Calu3 (cell line): ENCODE results near the gene CMTM1. TPM values are rescaled to one million over a fixed set of nuclear protein-coding genes. Genes with fewer than 3 reads are reported as not detected.
A peak's percentile ranks its signal among the peaks of the same experiment; 100 is the strongest.

ENCODE experiments used
- BruUV-seq: library from RNA; stranded (reverse); fragments of 400-500 nt; replicated peaks from 2 replicates; lab custom pipeline; 2021; lab: Mats Ljungman, UMichigan
- CTCF ChIA-PET: fragments of 300-600 bp; sonication (Branson Sonifier 250); formaldehyde crosslinking; loops from one replicate; lab custom pipeline; 2022; ENCODE audit warnings: antibody characterized with exemption; lab: Charles Lee
- DNase-seq: peaks from one replicate; pipeline ENCODE4 v3.0.0; 2022
- H3K27ac Mint-ChIP-seq: one replicate; pipeline ENCODE4 v1.8.0; 2022; ENCODE audit warnings: mixed read lengths; ENCODE audit not compliant: unreplicated experiment
- H3K27me3 Mint-ChIP-seq: one replicate; pipeline ENCODE4 v1.8.0; 2022; ENCODE audit warnings: mixed read lengths; ENCODE audit not compliant: unreplicated experiment
- H3K36me3 Mint-ChIP-seq: one replicate; pipeline ENCODE4 v1.8.0; 2022; ENCODE audit warnings: mild to moderate bottlenecking, moderate library complexity, mixed read lengths; ENCODE audit not compliant: insufficient read depth, unreplicated experiment
- H3K4me1 Mint-ChIP-seq: one replicate; pipeline ENCODE4 v1.8.0; 2022; ENCODE audit warnings: mild to moderate bottlenecking, low read depth, mixed read lengths; ENCODE audit not compliant: unreplicated experiment
- H3K4me3 Mint-ChIP-seq: one replicate; pipeline ENCODE4 v1.8.0; 2022; ENCODE audit warnings: mild to moderate bottlenecking, low read depth, moderate library complexity, mixed read lengths; ENCODE audit not compliant: unreplicated experiment
- H3K9me3 Mint-ChIP-seq: one replicate; pipeline ENCODE4 v1.8.0; 2022; ENCODE audit warnings: low read depth, mixed read lengths; ENCODE audit not compliant: unreplicated experiment
- intact Hi-C: fragments of 100-400 bp; cut with micrococcal nuclease; formaldehyde crosslinking; loops from one replicate; pipeline ENCODE4 v1.10.0; 2022; ENCODE audit not compliant: unreplicated experiment
- total RNA-seq: library from RNA; stranded (reverse); gene quantifications from 2 replicates; pipeline ENCODE4 v1.2.3, GENCODE V29; 2022
- TF ChIP-seq, protein P1 (sequence below): fragments of 200-600 bp; IDR thresholded peaks from one replicate; pipeline ENCODE4 v1.8.0; 2022; ENCODE audit warnings: antibody characterized with exemption; ENCODE audit not compliant: unreplicated experiment

CMTM1 gene
- total RNA-seq, 1 experiment from 2014 or later: 72.1 TPM

DNA sequence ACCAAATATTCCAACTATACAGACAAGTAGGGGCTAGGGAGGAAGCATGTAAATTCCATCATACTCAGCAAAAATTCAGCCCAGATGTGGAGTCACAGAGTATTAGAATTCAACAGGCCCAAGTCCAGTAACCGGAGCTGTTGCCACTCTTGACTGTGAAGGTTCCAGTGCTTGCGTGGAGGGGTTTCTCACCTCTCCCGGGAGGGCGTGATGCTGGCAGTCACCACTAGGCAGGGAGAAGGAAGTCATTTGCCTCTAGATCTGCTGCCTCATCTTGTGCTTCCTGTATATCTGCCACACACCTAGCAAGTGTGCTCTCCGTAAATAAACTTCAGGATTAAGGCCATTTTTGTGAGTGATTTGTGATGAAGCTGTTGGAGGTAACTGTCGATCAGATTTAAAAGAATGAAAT, 14.9 kb upstream of the CMTM1 start:
- Mint-ChIP-seq H3K9me3 (no peaks in the 10 kb centered on the region), H3K4me1 (peaks cover 69% of the 10 kb centered on the region), H3K27ac (peak overlapping the region; percentile 96), H3K4me3 (peak overlapping the region; percentile 92), H3K27me3 (no peaks in the 10 kb centered on the region), H3K36me3 (peaks cover 92% of the 10 kb centered on the region)
- DNase-seq: peak; percentile 70
- intact Hi-C loops: loop anchor here (5.0 kb wide), 1 partner anchor 144 kb away; no protein-coding TSS in a partner anchor
- CTCF ChIA-PET: interaction anchor here (0.6 to 3.9 kb wide), 4 partner anchors 29 to 144 kb away, joined by 6 to 20 read pairs (median 7); no protein-coding TSS in a partner anchor
- BruUV-seq: no TSS peak
- TF ChIP-seq, protein P1, sequence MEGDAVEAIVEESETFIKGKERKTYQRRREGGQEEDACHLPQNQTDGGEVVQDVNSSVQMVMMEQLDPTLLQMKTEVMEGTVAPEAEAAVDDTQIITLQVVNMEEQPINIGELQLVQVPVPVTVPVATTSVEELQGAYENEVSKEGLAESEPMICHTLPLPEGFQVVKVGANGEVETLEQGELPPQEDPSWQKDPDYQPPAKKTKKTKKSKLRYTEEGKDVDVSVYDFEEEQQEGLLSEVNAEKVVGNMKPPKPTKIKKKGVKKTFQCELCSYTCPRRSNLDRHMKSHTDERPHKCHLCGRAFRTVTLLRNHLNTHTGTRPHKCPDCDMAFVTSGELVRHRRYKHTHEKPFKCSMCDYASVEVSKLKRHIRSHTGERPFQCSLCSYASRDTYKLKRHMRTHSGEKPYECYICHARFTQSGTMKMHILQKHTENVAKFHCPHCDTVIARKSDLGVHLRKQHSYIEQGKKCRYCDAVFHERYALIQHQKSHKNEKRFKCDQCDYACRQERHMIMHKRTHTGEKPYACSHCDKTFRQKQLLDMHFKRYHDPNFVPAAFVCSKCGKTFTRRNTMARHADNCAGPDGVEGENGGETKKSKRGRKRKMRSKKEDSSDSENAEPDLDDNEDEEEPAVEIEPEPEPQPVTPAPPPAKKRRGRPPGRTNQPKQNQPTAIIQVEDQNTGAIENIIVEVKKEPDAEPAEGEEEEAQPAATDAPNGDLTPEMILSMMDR: peak; percentile 40

DNA sequence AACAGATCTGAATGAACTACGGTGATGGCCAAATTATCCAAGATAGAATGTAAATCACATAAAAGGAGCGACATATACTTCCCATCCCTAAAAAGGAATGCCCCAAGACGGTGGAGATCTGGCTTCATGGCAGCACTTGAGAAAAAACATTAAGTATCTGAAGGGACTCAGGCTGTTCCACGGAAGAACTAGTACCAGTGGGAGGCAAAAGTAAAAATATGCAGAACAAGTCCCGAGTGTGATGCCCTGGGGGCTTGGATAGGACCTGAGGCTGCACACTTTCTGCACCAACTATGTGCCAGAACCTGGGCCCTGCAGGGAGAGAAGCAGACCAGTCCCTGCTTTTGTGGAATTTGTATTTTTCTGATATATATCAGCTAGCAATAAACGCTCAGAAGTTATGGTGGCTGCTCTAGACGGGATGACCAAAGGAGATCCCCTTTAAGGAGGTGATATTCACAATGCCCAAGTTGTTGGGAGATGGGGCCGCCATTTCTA, 14.4 kb upstream of the CMTM1 start:
- Mint-ChIP-seq H3K36me3 (peaks cover 87% of the 10 kb centered on the region), H3K4me1 (peaks cover 67% of the 10 kb centered on the region), H3K4me3 (peak overlapping the region; percentile 92), H3K9me3 (no peaks in the 10 kb centered on the region), H3K27me3 (no peaks in the 10 kb centered on the region), H3K27ac (peak overlapping the region; percentile 96)
- TSS peak; percentile 19 for BruUV-seq
- CTCF ChIA-PET: interaction anchor here (0.6 to 3.9 kb wide), 6 partner anchors 29 to 145 kb away, joined by 4 to 20 read pairs (median 6); no protein-coding TSS in a partner anchor
- DNase-seq: no peak
- TF ChIP-seq, protein P1: no peak
- intact Hi-C loops: loop anchor here (2.0 to 5.0 kb wide), 2 partner anchors 35 to 145 kb away; no protein-coding TSS in a partner anchor

DNA sequence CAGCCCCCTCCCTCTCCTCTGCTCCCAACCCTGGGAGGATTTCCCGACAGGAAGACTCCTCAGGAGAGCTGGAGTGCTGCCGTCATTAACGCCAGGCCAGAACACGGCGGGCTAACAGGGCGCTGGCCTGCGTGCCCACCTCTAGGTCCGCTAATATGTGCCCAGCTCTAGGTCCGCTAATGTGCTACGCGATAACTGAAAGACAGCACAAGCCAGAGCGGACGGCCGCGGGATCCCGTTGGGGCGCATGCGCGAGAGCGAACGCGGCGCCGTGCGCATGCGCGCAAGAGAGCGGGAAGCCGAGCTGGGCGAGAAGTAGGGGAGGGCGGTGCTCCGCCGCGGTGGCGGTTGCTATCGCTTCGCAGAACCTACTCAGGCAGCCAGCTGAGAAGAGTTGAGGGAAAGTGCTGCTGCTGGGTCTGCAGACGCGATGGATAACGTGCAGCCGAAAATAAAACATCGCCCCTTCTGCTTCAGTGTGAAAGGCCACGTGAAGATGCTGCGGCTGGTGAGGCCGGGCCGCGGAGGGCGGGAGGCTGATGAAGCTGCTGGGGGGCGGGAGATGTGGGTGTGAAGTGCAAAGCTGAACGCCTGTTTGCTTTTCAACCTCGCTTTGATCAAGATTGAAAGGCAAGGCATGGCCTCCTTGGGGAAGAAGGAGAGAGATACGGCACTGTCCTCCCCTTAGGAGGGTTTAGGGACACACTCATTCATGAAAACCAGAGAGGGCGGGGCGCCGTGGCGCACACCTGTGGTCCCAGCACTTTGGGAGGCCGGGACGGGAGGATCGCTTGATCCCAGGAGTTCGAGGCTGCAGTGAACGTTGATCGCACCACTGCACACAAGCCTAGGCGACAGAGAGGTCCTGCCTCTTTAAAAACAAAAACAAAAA, 13.7 kb upstream of the CMTM1 start, which contains the start of gene CKLF:
CKLF (plus strand) TSS at position 291 of the 892 bp plus-strand sequence; CDS start at position 431, 140 bp downstream.
- intact Hi-C loops: loop anchor here (2.0 to 5.0 kb wide), 2 partner anchors 36 to 145 kb away; no protein-coding TSS in a partner anchor
- no peaks in the 10 kb centered on the region for H3K27me3 Mint-ChIP-seq
- peaks cover 84% of the 10 kb centered on the region for H3K36me3 Mint-ChIP-seq
- BruUV-seq: TSS peak; percentile 65
- H3K9me3 Mint-ChIP-seq: no peaks in the 10 kb centered on the region
- CTCF ChIA-PET: interaction anchor here (0.6 to 3.9 kb wide), 6 partner anchors 30 to 587 kb away, joined by 3 to 20 read pairs (median 4); no protein-coding TSS in a partner anchor
- peak within 1 kb of the TSS; percentile 92 for H3K4me3 Mint-ChIP-seq
- H3K4me1 Mint-ChIP-seq: peaks cover 65% of the 10 kb centered on the region
- peak; percentile 95 for DNase-seq
- TF ChIP-seq, protein P1: no peak
- peak within 1 kb of the TSS; percentile 96 for H3K27ac Mint-ChIP-seq

DNA sequence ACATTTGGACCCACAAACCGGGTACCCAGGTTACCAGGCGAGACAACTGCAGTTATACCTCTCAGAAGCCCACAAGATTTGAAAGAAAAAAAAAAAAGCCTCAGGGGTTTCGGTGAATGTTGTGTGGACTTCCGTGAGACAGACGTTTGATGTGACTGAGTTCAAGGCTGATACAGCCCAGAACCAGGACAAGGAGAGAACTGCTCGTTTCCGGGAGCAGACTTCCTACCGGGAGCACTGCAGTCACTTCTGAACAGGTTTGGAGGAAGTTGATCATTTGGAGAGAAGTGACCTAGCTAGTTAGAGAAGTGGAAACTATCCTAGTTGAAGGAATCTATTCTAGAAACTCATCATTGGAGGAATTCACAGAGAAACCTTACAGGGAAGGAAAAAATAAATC, 13.0 kb upstream of the CMTM1 start:
- BruUV-seq: no TSS peak
- peak overlapping the region; percentile 92 for H3K4me3 Mint-ChIP-seq
- peaks cover 62% of the 10 kb centered on the region for H3K4me1 Mint-ChIP-seq
- DNase-seq: peak; percentile 30
- no peaks in the 10 kb centered on the region for H3K27me3 Mint-ChIP-seq
- no peaks in the 10 kb centered on the region for H3K9me3 Mint-ChIP-seq
- TF ChIP-seq, protein P1: no peak
- intact Hi-C loops: loop anchor here (2.0 to 5.0 kb wide), 2 partner anchors 36 to 146 kb away; no protein-coding TSS in a partner anchor
- H3K36me3 Mint-ChIP-seq: peaks cover 82% of the 10 kb centered on the region
- peak overlapping the region; percentile 96 for H3K27ac Mint-ChIP-seq
- CTCF ChIA-PET: interaction anchor here (1.1 to 3.9 kb wide), 2 partner anchors 31 to 146 kb away, joined by 4 to 20 read pairs; no protein-coding TSS in a partner anchor
